B cell (primary cell): ENCODE measurements around the gene PAK2. TPM values are rescaled to one million over a fixed set of nuclear protein-coding genes. Genes with fewer than 3 reads are reported as not detected.

Experiments used
- ATAC-seq: fragments of 200-7000 bp; cut with Tn5 transposase; one replicate; pipeline ENCODE4 v1.10.0; 2021; ENCODE audit warnings: low read depth, mild to moderate bottlenecking, moderate number of reproducible peaks, moderate library complexity
- CTCF ChIA-PET: fragments of 350-600 bp; sonication (Branson Sonifier 250); formaldehyde crosslinking; loops from one replicate; lab custom pipeline; 2021; ENCODE audit warnings: antibody characterized with exemption, inconsistent platforms; lab: Charles Lee
- POLR2A ChIA-PET: fragments of 350-600 bp; sonication (Branson Sonifier 250); formaldehyde crosslinking; loops from one replicate; lab custom pipeline; 2021; ENCODE audit warnings: antibody characterized with exemption; lab: Charles Lee
- DNase-seq: peaks from one replicate; pipeline ENCODE4 v3.0.0; 2013
- H2AFZ ChIP-seq: 2 replicates; pipeline ENCODE4 v1.6.1; 2012; ENCODE audit warnings: mild to moderate bottlenecking, low read depth, low read length; ENCODE audit not compliant: insufficient read depth, poor library complexity, severe bottlenecking
- H3K27ac ChIP-seq, 2 donors: 1 replicate in 1 of 2; 2 replicates in 1 of 2; pipeline ENCODE4 v1.5.1; 2012 to 2013; ENCODE audit warnings: low read length in 2 of 2, mild to moderate bottlenecking in 2 of 2, moderate library complexity in 1 of 2
- H3K27me3 ChIP-seq, 4 experiments: fragments of 200-600 bp in 1 of 4; sonication (generic) in 1 of 4; replicated peaks in 1 of 4; 1 replicate in 2 of 4; 2 replicates in 2 of 4; pipeline versions ENCODE4 v1.6.1 to v1.7.0; 2013 to 2016; ENCODE audit warnings: low read length in 3 of 4, mild to moderate bottlenecking in 2 of 4, mixed read lengths in 1 of 4, moderate library complexity in 1 of 4; ENCODE audit not compliant: insufficient read depth in 4 of 4, control insufficient read depth in 3 of 4; ENCODE audit errors: control extremely low read depth in 1 of 4
- H3K36me3 ChIP-seq, 2 experiments: replicated peaks in 1 of 2; 1 replicate in 1 of 2; 2 replicates in 1 of 2; pipeline versions ENCODE4 v1.6.1 to v1.7.1; 2013; ENCODE audit warnings: low read length in 1 of 2; ENCODE audit not compliant: insufficient read depth in 2 of 2, control insufficient read depth in 1 of 2; ENCODE audit errors: control extremely low read depth in 1 of 2, extremely low read depth in 1 of 2
- H3K4me1 ChIP-seq, 2 donors: fragments of 200-600 bp in 1 of 2; sonication (generic) in 1 of 2; 1 replicate in 1 of 2; 2 replicates in 1 of 2; pipeline versions ENCODE4 v1.5.1 to v1.6.1; 2013 to 2017; ENCODE audit warnings: low read length in 2 of 2; ENCODE audit not compliant: control insufficient read depth in 2 of 2, insufficient read depth in 2 of 2
- H3K4me2 ChIP-seq: replicated peaks from 2 replicates; pipeline ENCODE3; 2012; ENCODE audit warnings: mild to moderate bottlenecking, low read depth, low read length; ENCODE audit not compliant: poor library complexity, severe bottlenecking
- H3K4me3 ChIP-seq, 5 experiments: fragments of 200-600 bp in 1 of 5; sonication (generic) in 1 of 5; 1 replicate in 3 of 5; 2 replicates in 2 of 5; pipeline versions ENCODE4 v1.5.1 to v1.7.0; 2011 to 2016; ENCODE audit warnings: low read length in 4 of 5, mild to moderate bottlenecking in 4 of 5, low read depth in 2 of 5, control low read depth in 1 of 5, moderate library complexity in 1 of 5; ENCODE audit not compliant: insufficient read depth in 1 of 5; ENCODE audit errors: control extremely low read depth in 1 of 5, extremely low read depth in 1 of 5
- H3K79me2 ChIP-seq: fragments of 200-600 bp; sonication (generic); one replicate; pipeline ENCODE4 v1.6.0; 2016; ENCODE audit warnings: low read length; ENCODE audit not compliant: control insufficient read depth, insufficient read depth
- H3K9ac ChIP-seq: fragments of 200-600 bp; sonication (generic); 2 replicates; pipeline ENCODE4 v1.6.1; 2017; ENCODE audit warnings: mild to moderate bottlenecking, low read length, moderate library complexity
- H3K9me3 ChIP-seq, 3 donors: one replicate each; pipeline versions ENCODE4 v1.6.1 to v1.7.1; 2013; ENCODE audit warnings: low read length in 2 of 3; ENCODE audit not compliant: control insufficient read depth in 2 of 3, insufficient read depth in 1 of 3; ENCODE audit errors: control extremely low read depth in 1 of 3
- H4K20me1 ChIP-seq: 2 replicates; pipeline ENCODE4 v1.6.0; 2012; ENCODE audit warnings: mild to moderate bottlenecking, low read length; ENCODE audit not compliant: insufficient read depth, control insufficient read depth, poor library complexity, severe bottlenecking
- H3K27ac Mint-ChIP-seq: one replicate; pipeline ENCODE4 v1.8.0; 2021; ENCODE audit warnings: mixed read lengths
- H3K27me3 Mint-ChIP-seq: one replicate; pipeline ENCODE4 v1.8.0; 2021; ENCODE audit warnings: mixed read lengths
- H3K4me1 Mint-ChIP-seq: one replicate; pipeline ENCODE4 v1.8.0; 2021; ENCODE audit warnings: mixed read lengths
- H3K4me3 Mint-ChIP-seq: one replicate; pipeline ENCODE4 v1.8.0; 2021; ENCODE audit warnings: mixed read lengths
- H3K9me3 Mint-ChIP-seq: one replicate; pipeline ENCODE4 v1.8.0; 2022; ENCODE audit warnings: mixed read lengths; ENCODE audit not compliant: insufficient read depth
- EZH2 ChIP-seq: IDR thresholded peaks from 2 replicates; pipeline ENCODE4 v1.6.1; 2012; ENCODE audit warnings: borderline replicate concordance, low read depth, mild to moderate bottlenecking, moderate library complexity, low read length; ENCODE audit not compliant: insufficient read depth, poor library complexity, severe bottlenecking
- whole genome bisulfite sequencing: methylation state at CpG from one replicate; pipeline ENCODE4 v1.1.5; 2013; ENCODE audit warnings: missing lambda C conversion rate; ENCODE audit not compliant: insufficient coverage; 5-methylcytosine and 5-hydroxymethylcytosine counted together
- intact Hi-C: fragments of 100-400 bp; cut with micrococcal nuclease; formaldehyde crosslinking; loops from one replicate; pipeline ENCODE4 v1.10.0; 2022
- polyA plus RNA-seq: library from polyadenylated mRNA; depleted of rRNA; stranded (reverse); fragments of >200 nt; gene quantifications from 2 replicates; pipeline ENCODE4 v1.2.3, GENCODE V29; 2012
- total RNA-seq, 2 donors: library from RNA; stranded (reverse); fragments of 120-200 nt in 1 of 2; gene quantifications; 1 replicate in 1 of 2; 2 replicates in 1 of 2; pipeline versions ENCODE4 v1.2.3 to v1.2.4, GENCODE V29; 2013 to 2022
- TF ChIP-seq, protein P1 (sequence below): fragments of 200-600 bp; IDR thresholded peaks from one replicate; pipeline ENCODE4 v1.8.0; 2022; ENCODE audit warnings: antibody characterized with exemption, mild to moderate bottlenecking

Gene PAK2
- total and polyA plus RNA-seq, 2 donors (not counting 1 experiment from before 2014, with no cell fraction given) = 16.4 to 81.7 TPM

DNA sequence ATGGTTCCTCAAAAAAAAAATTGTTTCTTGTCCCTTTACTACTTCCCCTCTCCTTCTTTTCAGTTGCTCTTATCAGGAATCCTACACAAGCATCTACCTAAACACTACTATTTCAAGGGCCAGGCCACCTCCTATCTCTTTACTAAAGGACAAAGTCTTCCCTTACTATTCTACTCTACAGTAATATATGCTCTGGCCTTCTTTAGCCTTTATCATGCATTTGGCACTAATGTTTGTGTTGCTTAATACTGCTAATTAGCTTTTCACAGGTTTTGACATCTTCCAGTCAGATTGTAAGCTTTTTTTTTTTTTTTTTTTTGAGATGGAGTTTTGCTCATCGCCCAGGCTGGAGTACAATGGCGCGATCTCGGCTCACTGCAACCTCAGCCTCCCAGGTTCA lies 32.9 kb upstream of the PAK2 start:
- POLR2A ChIA-PET = no interaction called here
- TF ChIP-seq EZH2 = no peak
- TF ChIP-seq, protein P1, sequence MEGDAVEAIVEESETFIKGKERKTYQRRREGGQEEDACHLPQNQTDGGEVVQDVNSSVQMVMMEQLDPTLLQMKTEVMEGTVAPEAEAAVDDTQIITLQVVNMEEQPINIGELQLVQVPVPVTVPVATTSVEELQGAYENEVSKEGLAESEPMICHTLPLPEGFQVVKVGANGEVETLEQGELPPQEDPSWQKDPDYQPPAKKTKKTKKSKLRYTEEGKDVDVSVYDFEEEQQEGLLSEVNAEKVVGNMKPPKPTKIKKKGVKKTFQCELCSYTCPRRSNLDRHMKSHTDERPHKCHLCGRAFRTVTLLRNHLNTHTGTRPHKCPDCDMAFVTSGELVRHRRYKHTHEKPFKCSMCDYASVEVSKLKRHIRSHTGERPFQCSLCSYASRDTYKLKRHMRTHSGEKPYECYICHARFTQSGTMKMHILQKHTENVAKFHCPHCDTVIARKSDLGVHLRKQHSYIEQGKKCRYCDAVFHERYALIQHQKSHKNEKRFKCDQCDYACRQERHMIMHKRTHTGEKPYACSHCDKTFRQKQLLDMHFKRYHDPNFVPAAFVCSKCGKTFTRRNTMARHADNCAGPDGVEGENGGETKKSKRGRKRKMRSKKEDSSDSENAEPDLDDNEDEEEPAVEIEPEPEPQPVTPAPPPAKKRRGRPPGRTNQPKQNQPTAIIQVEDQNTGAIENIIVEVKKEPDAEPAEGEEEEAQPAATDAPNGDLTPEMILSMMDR = no peak
- H3K4me1 ChIP-seq = peaks cover 6 to 7% of the 10 kb centered on the region in 2 donors
- H3K27ac ChIP-seq = no peak overlapping the region
- no peaks in the 10 kb centered on the region for H3K9me3 ChIP-seq
- intact Hi-C loops = no loop called here
- no peak overlapping the region for H3K4me2 ChIP-seq
- no peaks in the 10 kb centered on the region for H3K27me3 Mint-ChIP-seq
- H3K79me2 ChIP-seq = no peaks in the 10 kb centered on the region
- peaks cover 8% of the 10 kb centered on the region for H3K4me1 Mint-ChIP-seq
- no peak overlapping the region for H2AFZ ChIP-seq
- H3K27me3 ChIP-seq = no peaks in the 10 kb centered on the region
- no peaks in the 10 kb centered on the region for H3K9me3 Mint-ChIP-seq
- WGBS = no CpG with 5 or more reads among the region's 4 CpGs
- H3K4me3 ChIP-seq = no peak overlapping the region
- H4K20me1 ChIP-seq = no peaks in the 10 kb centered on the region
- DNase-seq (no peak), ATAC-seq (no peak)
- CTCF ChIA-PET = interaction anchor here (1.0 to 1.8 kb wide), 2 partner anchors 97 to 131 kb away, joined by 3 to 5 read pairs; no protein-coding TSS in a partner anchor
- no peak overlapping the region for H3K27ac Mint-ChIP-seq
- H3K4me3 Mint-ChIP-seq = no peak overlapping the region
- H3K36me3 ChIP-seq = no peaks in the 10 kb centered on the region
- H3K9ac ChIP-seq = no peak overlapping the region

DNA sequence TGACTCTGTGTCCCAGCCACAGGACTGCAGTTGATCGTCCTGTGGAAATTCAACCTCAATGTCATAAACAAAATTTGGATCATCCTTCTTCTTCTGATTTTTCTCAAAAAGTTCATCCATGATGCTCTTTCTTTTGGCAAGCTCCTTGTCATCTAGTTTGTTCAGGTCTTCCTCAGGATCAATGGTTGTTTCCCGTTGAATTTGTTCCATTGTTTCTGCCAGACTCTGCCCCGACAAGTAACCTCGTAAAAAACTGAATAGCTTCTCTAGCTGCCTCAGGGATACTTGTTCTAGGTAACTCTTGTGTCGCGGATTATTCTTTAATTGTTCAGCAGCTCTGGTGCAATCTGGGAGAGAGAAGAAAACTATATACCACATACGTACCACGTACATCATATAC lies 32.1 kb upstream of the PAK2 start:
- Mint-ChIP-seq H3K9me3 (no peaks in the 10 kb centered on the region), H3K4me3 (no peak overlapping the region), H3K27ac (no peak overlapping the region), H3K27me3 (no peaks in the 10 kb centered on the region), H3K4me1 (peaks cover 9% of the 10 kb centered on the region)
- WGBS = 100% methylated on average over 4 of the region's 8 CpGs
- Histone ChIP-seq H2AFZ (no peak overlapping the region), H3K4me1 (peaks cover 6 to 7% of the 10 kb centered on the region in 2 donors), H3K9ac (no peak overlapping the region), H3K36me3 (no peaks in the 10 kb centered on the region), H3K9me3 (no peaks in the 10 kb centered on the region), H3K4me3 (no peak overlapping the region), H3K4me2 (no peak overlapping the region), H3K27me3 (no peaks in the 10 kb centered on the region), H3K79me2 (no peaks in the 10 kb centered on the region), H4K20me1 (no peaks in the 10 kb centered on the region), H3K27ac (no peak overlapping the region)
- ATAC-seq (no peak), DNase-seq (no peak)
- POLR2A ChIA-PET = no interaction called here
- intact Hi-C loops = no loop called here
- TF ChIP-seq EZH2 = no peak
- TF ChIP-seq, protein P1 = no peak
- CTCF ChIA-PET = interaction anchor here (1.0 to 1.8 kb wide), 2 partner anchors 98 to 130 kb away, joined by 3 to 5 read pairs; no protein-coding TSS in a partner anchor
